Memory B cell (primary cell): ENCODE measurements around the gene VPS72.
A peak's percentile ranks its signal among the peaks of the same experiment; 100 is the strongest.

Experiments
- ATAC-seq: fragments of 150-1000 bp; cut with Tn5 transposase; 2 replicates; pipeline ENCODE4 v1.10.0; 2021; ENCODE audit warnings: low read depth, mild to moderate bottlenecking, moderate library complexity
- DNase-seq, 2 donors: peaks; one replicate each; pipeline ENCODE4 v3.0.0; 2022; ENCODE audit warnings: low spot score in 2 of 2
- H3K27ac Mint-ChIP-seq: one replicate; pipeline ENCODE4 v1.8.0; 2022; ENCODE audit warnings: mild to moderate bottlenecking, moderate library complexity, mixed read lengths
- H3K27me3 Mint-ChIP-seq: one replicate; pipeline ENCODE4 v1.8.0; 2022; ENCODE audit warnings: mixed read lengths
- H3K36me3 Mint-ChIP-seq: one replicate; pipeline ENCODE4 v1.8.0; 2022; ENCODE audit warnings: mild to moderate bottlenecking, mixed read lengths
- H3K4me1 Mint-ChIP-seq: one replicate; pipeline ENCODE4 v1.8.0; 2022; ENCODE audit warnings: mixed read lengths
- H3K4me3 Mint-ChIP-seq: one replicate; pipeline ENCODE4 v1.8.0; 2022; ENCODE audit warnings: mild to moderate bottlenecking, moderate library complexity, mixed read lengths
- H3K9me3 Mint-ChIP-seq: one replicate; pipeline ENCODE4 v1.8.0; 2022; ENCODE audit warnings: mixed read lengths

The VPS72 gene

GRCh38 chr1:151145304-151146071 is 44.5 kb downstream of the VPS72 start:
- H3K36me3 Mint-ChIP-seq: no peaks in the 10 kb centered on the region
- ATAC-seq (peak; percentile 18), DNase-seq (no peak)
- peak overlapping the region; percentile 89 for H3K4me3 Mint-ChIP-seq
- H3K4me1 Mint-ChIP-seq: peaks cover 18% of the 10 kb centered on the region
- no peak overlapping the region for H3K27ac Mint-ChIP-seq
- no peaks in the 10 kb centered on the region for H3K9me3 Mint-ChIP-seq
- peaks cover 5% of the 10 kb centered on the region for H3K27me3 Mint-ChIP-seq

- DNase-seq: no peak
- no peak overlapping the region for H3K27ac Mint-ChIP-seq
- H3K4me3 Mint-ChIP-seq: peak overlapping the region; percentile 19
- H3K9me3 Mint-ChIP-seq: no peaks in the 10 kb centered on the region
- ATAC-seq: no peak
- H3K4me1 Mint-ChIP-seq: peaks cover 18% of the 10 kb centered on the region
- H3K36me3 Mint-ChIP-seq: no peaks in the 10 kb centered on the region
- peaks cover 5% of the 10 kb centered on the region for H3K27me3 Mint-ChIP-seq
Observed at GRCh38 chr1:151144474-151145303, 45.3 kb downstream of the VPS72 start.

- H3K27ac Mint-ChIP-seq: no peak overlapping the region
- peaks cover 18% of the 10 kb centered on the region for H3K4me1 Mint-ChIP-seq
- no peaks in the 10 kb centered on the region for H3K36me3 Mint-ChIP-seq
- DNase-seq: no peak
- H3K9me3 Mint-ChIP-seq: no peaks in the 10 kb centered on the region
- ATAC-seq: no peak
- H3K27me3 Mint-ChIP-seq: peaks cover 5% of the 10 kb centered on the region
- no peak overlapping the region for H3K4me3 Mint-ChIP-seq
Observed at GRCh38 chr1:151143986-151144385, 46.0 kb downstream of the VPS72 start.

GRCh38 chr1:151143057-151143435 is 47.0 kb downstream of the VPS72 start:
- H3K4me3 Mint-ChIP-seq: no peak overlapping the region
- peaks cover 5% of the 10 kb centered on the region for H3K27me3 Mint-ChIP-seq
- ATAC-seq: no peak
- H3K27ac Mint-ChIP-seq: no peak overlapping the region
- DNase-seq: no peak
- H3K36me3 Mint-ChIP-seq: no peaks in the 10 kb centered on the region
- peaks cover 18% of the 10 kb centered on the region for H3K4me1 Mint-ChIP-seq
- no peaks in the 10 kb centered on the region for H3K9me3 Mint-ChIP-seq

DNA sequence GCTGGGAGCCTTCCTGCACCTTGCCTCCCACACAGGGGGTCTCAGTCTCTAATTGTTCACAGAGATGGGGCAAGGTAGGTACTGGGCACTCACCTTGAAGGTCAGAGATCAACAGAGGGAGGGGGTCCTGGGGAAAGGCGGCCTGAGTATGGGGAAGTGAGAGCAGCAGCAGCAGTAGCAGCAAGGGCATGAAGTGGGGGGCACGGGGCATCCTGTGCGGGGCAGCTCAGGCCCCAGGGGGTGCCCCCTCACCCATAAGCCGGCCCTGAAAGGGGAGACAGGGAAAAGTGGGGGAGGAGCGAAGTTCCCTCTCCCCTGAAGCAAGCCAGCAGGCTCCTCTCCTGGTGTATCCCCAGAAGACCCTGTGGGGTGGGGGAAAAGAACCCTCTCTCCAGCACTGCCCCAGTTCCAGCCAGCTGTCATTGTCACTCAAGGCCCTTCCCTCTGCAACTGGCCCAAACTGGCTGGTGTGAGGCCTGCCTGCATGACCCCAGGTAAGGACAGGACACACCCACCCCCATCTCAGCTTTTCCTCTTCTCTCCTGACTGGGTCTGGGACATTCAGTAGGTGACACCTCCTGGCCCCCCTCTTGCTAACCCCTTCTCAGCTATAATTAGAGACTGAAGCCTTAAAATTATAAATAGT is 47.5 kb downstream of the VPS72 start:
- ATAC-seq (no peak), DNase-seq (no peak)
- Mint-ChIP-seq H3K27ac (no peak overlapping the region), H3K9me3 (no peaks in the 10 kb centered on the region), H3K36me3 (no peaks in the 10 kb centered on the region), H3K27me3 (peaks cover 5% of the 10 kb centered on the region), H3K4me3 (no peak overlapping the region), H3K4me1 (peaks cover 18% of the 10 kb centered on the region)

DNA sequence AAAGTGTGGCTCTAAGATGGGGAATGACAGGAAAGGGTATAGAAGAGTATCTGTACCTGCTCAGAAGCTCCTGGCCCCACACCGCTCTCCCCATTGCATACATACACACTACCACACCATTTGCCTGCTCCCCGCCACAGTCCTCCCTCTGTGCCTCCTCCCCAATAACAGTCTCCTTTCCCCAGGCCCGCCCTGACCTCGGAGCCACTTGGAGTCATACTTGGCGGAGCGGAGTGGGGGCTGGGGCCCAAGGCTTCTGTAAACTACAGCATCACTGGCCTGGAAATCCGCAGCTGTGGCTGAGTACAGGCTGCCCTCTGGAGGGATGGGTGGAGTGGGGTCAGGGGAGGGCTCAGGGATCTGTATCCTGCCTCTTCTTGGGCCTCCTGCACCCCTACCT is 52.2 kb downstream of the VPS72 start:
- no peak overlapping the region for H3K27ac Mint-ChIP-seq
- no peak overlapping the region for H3K4me3 Mint-ChIP-seq
- DNase-seq (no peak), ATAC-seq (no peak)
- H3K27me3 Mint-ChIP-seq: no peaks in the 10 kb centered on the region
- H3K4me1 Mint-ChIP-seq: peaks cover 3% of the 10 kb centered on the region
- H3K9me3 Mint-ChIP-seq: no peaks in the 10 kb centered on the region
- no peaks in the 10 kb centered on the region for H3K36me3 Mint-ChIP-seq

GRCh38 chr1:151135433-151136385 is 54.3 kb downstream of the VPS72 start:
- H3K9me3 Mint-ChIP-seq: no peaks in the 10 kb centered on the region
- no peak overlapping the region for H3K27ac Mint-ChIP-seq

DNA sequence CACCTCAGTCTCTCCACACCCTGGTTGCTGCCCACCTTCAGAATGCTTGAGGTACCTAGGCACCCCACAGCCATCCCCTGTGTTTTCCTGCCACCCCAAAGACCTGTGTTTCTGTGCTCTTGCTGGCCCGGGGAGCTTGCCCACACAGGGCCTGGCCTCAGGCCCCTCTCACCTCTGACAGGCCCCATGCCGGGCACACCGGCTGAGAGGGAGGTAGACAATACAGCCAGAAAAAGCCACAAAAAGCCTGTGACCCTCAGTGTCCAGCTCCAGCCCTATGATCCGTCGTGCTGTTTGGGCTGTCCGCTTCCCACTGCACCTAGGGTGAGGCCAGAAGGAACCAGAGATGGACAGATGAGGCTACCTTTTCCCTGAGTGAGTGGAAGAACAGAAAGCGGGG is 55.0 kb downstream of the VPS72 start:
- no peak overlapping the region for H3K27ac Mint-ChIP-seq
- H3K36me3 Mint-ChIP-seq: no peaks in the 10 kb centered on the region
- no peaks in the 10 kb centered on the region for H3K27me3 Mint-ChIP-seq
- no peak for ATAC-seq
- DNase-seq: no peak
- H3K4me3 Mint-ChIP-seq: no peak overlapping the region
- H3K9me3 Mint-ChIP-seq: no peaks in the 10 kb centered on the region
- H3K4me1 Mint-ChIP-seq: peaks cover 8% of the 10 kb centered on the region

More at GRCh38 chr1:151135433-151136385, 54.3 kb downstream of the VPS72 start:
- Mint-ChIP-seq H3K27me3 (no peaks in the 10 kb centered on the region), H3K36me3 (no peaks in the 10 kb centered on the region), H3K4me1 (peaks cover 7% of the 10 kb centered on the region), H3K4me3 (no peak overlapping the region)
- ATAC-seq (no peak), DNase-seq (no peak)

GRCh38 chr1:151134396-151134795 is 55.6 kb downstream of the VPS72 start:
- Mint-ChIP-seq H3K4me3 (no peak overlapping the region), H3K27ac (no peak overlapping the region), H3K36me3 (no peaks in the 10 kb centered on the region), H3K9me3 (no peaks in the 10 kb centered on the region), H3K27me3 (no peaks in the 10 kb centered on the region), H3K4me1 (peaks cover 8% of the 10 kb centered on the region)
- ATAC-seq (no peak), DNase-seq (no peak)

DNA sequence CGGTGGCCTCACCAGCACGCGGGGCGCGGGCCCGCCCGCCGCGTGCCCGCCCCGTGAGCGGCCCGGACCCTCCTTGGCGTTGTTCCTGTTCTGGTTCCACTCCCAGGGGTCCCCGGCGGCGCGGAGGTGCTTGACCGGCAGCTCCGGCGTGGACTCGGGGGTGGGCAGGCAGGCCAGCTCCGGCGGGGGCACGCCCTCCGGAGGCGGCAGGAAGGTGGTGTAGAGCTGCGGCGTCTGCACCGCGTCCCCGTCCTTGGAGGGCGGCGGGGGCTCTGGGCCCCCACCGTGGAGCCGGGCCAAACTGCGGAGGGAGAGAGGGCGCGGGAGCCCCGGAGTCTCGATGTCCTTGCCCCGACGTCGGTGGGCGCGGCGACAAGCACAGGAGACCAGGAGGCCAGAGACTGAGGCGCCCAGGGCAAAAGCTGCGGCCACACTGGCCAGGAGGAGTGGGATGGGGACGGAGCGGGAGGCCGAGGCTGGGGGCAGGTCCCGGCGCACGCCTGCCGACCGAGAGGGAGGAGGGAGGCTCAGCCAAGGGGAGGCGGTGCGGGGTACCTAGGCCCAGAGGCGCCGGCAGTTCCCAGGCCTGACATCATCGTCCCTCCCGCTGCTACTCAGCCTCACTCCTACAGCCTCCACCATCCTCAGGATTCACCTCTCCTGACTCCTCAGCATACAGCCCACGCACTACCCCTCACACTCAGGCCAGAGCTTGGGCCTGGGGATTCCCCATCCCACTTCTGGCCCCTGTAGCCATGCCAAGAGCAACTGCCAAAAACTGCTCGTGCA is 56.8 kb downstream of the VPS72 start:
- no peak overlapping the region for H3K27ac Mint-ChIP-seq
- no peak overlapping the region for H3K4me3 Mint-ChIP-seq
- H3K36me3 Mint-ChIP-seq: peaks cover 2% of the 10 kb centered on the region
- no peaks in the 10 kb centered on the region for H3K9me3 Mint-ChIP-seq
- H3K27me3 Mint-ChIP-seq: no peaks in the 10 kb centered on the region
- ATAC-seq (no peak), DNase-seq (no peak)
- peaks cover 8% of the 10 kb centered on the region for H3K4me1 Mint-ChIP-seq

- Mint-ChIP-seq H3K4me3 (peak overlapping the region; percentile 49), H3K27me3 (no peaks in the 10 kb centered on the region), H3K27ac (peak overlapping the region; percentile 47), H3K36me3 (peaks cover 2% of the 10 kb centered on the region), H3K4me1 (peaks cover 8% of the 10 kb centered on the region), H3K9me3 (no peaks in the 10 kb centered on the region)
- ATAC-seq (no peak), DNase-seq (no peak)
Observed at GRCh38 chr1:151132335-151133017, 57.5 kb downstream of the VPS72 start.

DNA sequence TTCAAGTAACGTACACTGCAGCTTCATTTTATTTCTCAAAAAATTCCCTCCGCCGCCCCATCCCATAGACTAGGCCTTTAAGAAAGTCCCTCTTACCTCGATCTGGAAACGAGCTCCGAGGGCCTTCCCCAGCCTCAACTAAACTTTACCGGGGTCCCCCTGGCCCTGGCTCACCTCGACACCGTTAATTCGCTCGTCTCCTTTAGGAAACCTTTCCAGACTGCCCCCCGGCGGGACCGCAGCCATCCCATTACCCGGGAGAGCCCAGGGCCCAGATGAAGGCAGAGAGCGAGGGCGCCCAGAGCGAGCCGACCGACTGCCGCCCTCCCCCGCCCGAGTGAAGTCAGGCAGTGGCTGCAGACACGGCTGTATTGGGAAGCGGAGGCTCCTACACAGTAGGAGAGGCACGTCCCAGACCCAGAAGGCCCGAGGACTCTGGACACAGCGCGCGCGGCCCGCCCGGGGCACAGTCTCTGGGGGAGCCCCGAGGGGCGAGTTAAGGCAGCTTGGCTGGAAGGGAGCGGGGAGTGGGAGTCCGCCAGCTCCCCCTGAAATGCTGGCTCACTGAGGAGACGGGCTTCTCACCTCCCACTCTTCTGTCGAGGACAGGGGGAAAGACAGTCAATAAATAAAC is 58.2 kb downstream of the VPS72 start:
- ATAC-seq: no peak
- Mint-ChIP-seq H3K27ac (peak overlapping the region; percentile 47), H3K36me3 (peaks cover 2% of the 10 kb centered on the region), H3K9me3 (no peaks in the 10 kb centered on the region), H3K4me3 (peak overlapping the region; percentile 84), H3K27me3 (no peaks in the 10 kb centered on the region), H3K4me1 (peaks cover 8% of the 10 kb centered on the region)
- no peak for DNase-seq
